ENCODE results near the gene FHIP1B.

- TF ChIP-seq CTCF (IDR thresholded peaks at IDR 0.05; ENCODE audit: low read depth, low read length, missing input control) (no peak), TAF1 (conservative IDR thresholded peaks at IDR 0.05) (no peak), ATF3 (IDR thresholded peaks at IDR 0.05) (no peak), RAD21 (IDR thresholded peaks at IDR 0.05) (no peak), MAX (IDR thresholded peaks at IDR 0.05) (no peak), REST (IDR thresholded peaks at IDR 0.05) (no peak), YY1 (IDR thresholded peaks at IDR 0.05) (no peak), GABPA (IDR thresholded peaks at IDR 0.05 in 1 of 2, conservative IDR thresholded peaks at IDR 0.05 in 1 of 2) (no peak), ZBTB33 (IDR thresholded peaks at IDR 0.05) (no peak), FOXA1 (IDR thresholded peaks at IDR 0.05) (no peak), NR2F2 (IDR thresholded peaks at IDR 0.05) (no peak), SP1 (IDR thresholded peaks at IDR 0.05) (no peak)
Measured at GRCh38 chr11:6175440-6175839, 59.0 kb downstream of the FHIP1B start.
